K562 (cell line): ENCODE results near the gene HSD17B12. TPM values are rescaled to one million over a fixed set of nuclear protein-coding genes. Genes with fewer than 3 reads are reported as not detected.
A peak's percentile ranks its signal among the peaks of the same experiment; 100 is the strongest.

Source experiments
- ATAC-seq: fragments of 200-7000 bp; cut with Tn5 transposase; 3 replicates; pipeline ENCODE4 v1.9.1; 2020; ENCODE audit warnings: moderate library complexity
- BruUV-seq: library from RNA; stranded (reverse); fragments of 400-500 nt; replicated peaks from 2 replicates; lab custom pipeline; 2021; lab: Mats Ljungman, UMichigan
- CTCF ChIA-PET: fragments of 300-600 bp; formaldehyde crosslinking; extraction: SDS; loops from one replicate; lab custom pipeline; 2021; ENCODE audit warnings: low intra/inter-chr PET ratio; lab: Yijun Ruan, JAX
- POLR2A ChIA-PET: fragments of 300-600, 350-650 bp; sonication (Branson Sonifier 250); formaldehyde crosslinking; extraction: SDS; loops from one replicate; lab custom pipeline; 2021; ENCODE audit warnings: antibody characterized with exemption, inconsistent platforms; lab: Yijun Ruan, JAX
- DNase-seq, 4 experiments: peaks; one replicate each; pipeline versions ENCODE4 v3.0.0 to v3.0.0-alpha.2; 2011 to 2018; ENCODE audit warnings: low spot score in 3 of 4, mixed read lengths in 3 of 4; ENCODE audit errors: extremely low read depth in 1 of 4
- FAIRE-seq: peaks from 2 replicates; lab custom pipeline; 2011; peaks lifted over from hg19 to GRCh38; lab: Jason Lieb, UNC
- H2AFZ ChIP-seq: 2 replicates; pipeline ENCODE4 v1.6.0; 2011; ENCODE audit warnings: low read depth, low read length, control low read depth, inconsistent platforms
- H3K27ac ChIP-seq: fragments of 200-600 bp; 3 replicates; pipeline ENCODE4 v1.8.0; 2011; ENCODE audit warnings: low read depth, mild to moderate bottlenecking, control low read depth, inconsistent platforms, low read length, moderate library complexity, mixed read lengths; ENCODE audit errors: extremely low read depth
- H3K27me3 ChIP-seq, 2 experiments: fragments of 300-600 bp in 1 of 2; 2 replicates in 1 of 2; 3 replicates in 1 of 2; pipeline versions ENCODE4 v1.6.0 to v1.8.0; 2011; ENCODE audit warnings: inconsistent platforms in 2 of 2, low read length in 2 of 2, mild to moderate bottlenecking in 1 of 2, mixed read lengths in 1 of 2, moderate library complexity in 1 of 2; ENCODE audit not compliant: control insufficient read depth in 2 of 2, insufficient read depth in 2 of 2
- H3K36me3 ChIP-seq: fragments of 300-600 bp; 3 replicates; pipeline ENCODE4 v1.8.0; 2011; ENCODE audit warnings: mild to moderate bottlenecking, low read length, inconsistent platforms; ENCODE audit not compliant: control insufficient read depth, insufficient read depth
- H3K4me1 ChIP-seq, 2 experiments: fragments of 200-600 bp in 1 of 2; replicated peaks in 1 of 2; 2 replicates in 1 of 2; 3 replicates in 1 of 2; pipeline versions ENCODE4 v1.5.1 to v1.8.0; 2011; ENCODE audit warnings: inconsistent platforms in 2 of 2, low read length in 2 of 2, mild to moderate bottlenecking in 1 of 2, mixed read lengths in 1 of 2, moderate library complexity in 1 of 2; ENCODE audit not compliant: control insufficient read depth in 2 of 2, insufficient read depth in 2 of 2
- H3K4me2 ChIP-seq: 2 replicates; pipeline ENCODE4 v1.6.1; 2011; ENCODE audit warnings: low read length, control low read depth, inconsistent platforms, mixed read lengths; ENCODE audit not compliant: insufficient read depth
- H3K4me3 ChIP-seq: fragments of 200-600 bp; sonication (generic), shearing (Covaris generic); 2 replicates; pipeline ENCODE4 v1.5.1; 2016; ENCODE audit warnings: control low read depth, inconsistent platforms
- H3K79me2 ChIP-seq: fragments of 200-600 bp; 3 replicates; pipeline ENCODE4 v1.8.0; 2011; ENCODE audit warnings: low read length, inconsistent platforms; ENCODE audit not compliant: control insufficient read depth, insufficient read depth
- H3K9ac ChIP-seq, 2 experiments: 2 replicates each; pipeline versions ENCODE4 v1.6.0 to v1.6.1; 2011; ENCODE audit warnings: low read depth in 2 of 2, low read length in 2 of 2, control low read depth in 1 of 2, inconsistent platforms in 1 of 2, mild to moderate bottlenecking in 1 of 2, mixed read lengths in 1 of 2; ENCODE audit not compliant: insufficient read depth in 1 of 2
- H3K9me1 ChIP-seq: one replicate; pipeline ENCODE4 v1.6.0; 2011; ENCODE audit warnings: inconsistent platforms, mild to moderate bottlenecking, low read length, moderate library complexity; ENCODE audit not compliant: control insufficient read depth, insufficient read depth
- H3K9me3 ChIP-seq: replicated peaks from 2 replicates; pipeline ENCODE4 v1.5.1; 2011; ENCODE audit warnings: low read depth, low read length, inconsistent platforms; ENCODE audit not compliant: control insufficient read depth, insufficient read depth
- H4K20me1 ChIP-seq: replicated peaks from 2 replicates; pipeline ENCODE4 v1.6.1; 2011; ENCODE audit warnings: low read length, inconsistent platforms, mixed read lengths; ENCODE audit not compliant: control insufficient read depth, insufficient read depth
- DDX20 ChIP-seq: fragments of 450-650 bp; IDR thresholded peaks from 2 replicates; pipeline ENCODE4 v1.6.1; 2016; ENCODE audit warnings: missing genetic modification characterization, low read depth, mild to moderate bottlenecking, missing compliant biosample characterization, moderate library complexity
- DEAF1 ChIP-seq: fragments of 450-650 bp; formaldehyde crosslinking; IDR thresholded peaks from 2 replicates; pipeline ENCODE4 v1.4.0; 2020; ENCODE audit warnings: mild to moderate bottlenecking, moderate library complexity
- DIDO1 ChIP-seq: fragments of 450-650 bp; IDR thresholded peaks from 2 replicates; pipeline ENCODE4 v1.6.1; 2016; ENCODE audit warnings: low read depth, missing biosample characterization, missing genetic modification characterization
- JUNB ChIP-seq: fragments of 450-650 bp; formaldehyde crosslinking; conservative IDR thresholded peaks from 2 replicates; pipeline ENCODE4 v1.4.0; 2020; ENCODE audit warnings: mild to moderate bottlenecking
- MAFF ChIP-seq: IDR thresholded peaks from 2 replicates; pipeline ENCODE4 v1.6.1; 2012; ENCODE audit warnings: low read length, improper control_type of control experiment
- NONO ChIP-seq, 2 experiments: fragments of 200-400 bp in 1 of 2; fragments of 450-650 bp in 1 of 2; formaldehyde crosslinking in 1 of 2; IDR thresholded peaks; 2 replicates each; pipeline ENCODE4 v1.6.1; 2017; ENCODE audit warnings: low read depth in 2 of 2, mild to moderate bottlenecking in 2 of 2, moderate library complexity in 2 of 2, low read length in 1 of 2
- RERE ChIP-seq: sonication (generic); formaldehyde crosslinking; IDR thresholded peaks from 2 replicates; pipeline ENCODE4 v1.8.0; 2023; ENCODE audit warnings: missing genetic modification reagents, mild to moderate bottlenecking, borderline replicate concordance
- ZNF24 ChIP-seq: fragments of 450-650 bp; IDR thresholded peaks from 2 replicates; pipeline ENCODE4 v1.6.1; 2016
- in situ Hi-C: fragments of 300-500 bp; cut with MboI; formaldehyde crosslinking; loops from 4 replicates; pipeline ENCODE4 v1.15.0; 2018; ENCODE audit warnings: inconsistent platforms, mixed read lengths
- intact Hi-C: fragments of 100-400 bp; cut with micrococcal nuclease; formaldehyde crosslinking; loops from 2 replicates; pipeline ENCODE4 v1.14.2; 2022
- polyA plus RNA-seq, 8 experiments: library from polyadenylated mRNA; depleted of rRNA in 4 of 8; stranded (reverse) in 5 of 8; unstranded in 3 of 8; fragments of >200 nt; fragmentation: Nextera tagmentation in 2 of 8; fragmentation: Illumina TruSeq in 1 of 8; extraction: Ambion mirVana in 2 of 8; extraction: Trizol in 1 of 8; gene quantifications; 2 replicates each; pipeline versions ENCODE4 v1.2.1 to v1.2.3, GENCODE V29; 2011 to 2014; ENCODE audit warnings: inconsistent platforms in 1 of 8, missing spikeins in 1 of 8
- total RNA-seq, 7 experiments: library from RNA; depleted of rRNA in 6 of 7; stranded (reverse); fragments of >200 nt in 6 of 7; fragmentation: Illumina TruSeq in 2 of 7; extraction: Trizol in 2 of 7; gene quantifications; 2 replicates each; pipeline versions ENCODE4 v1.2.1 to v1.2.3, GENCODE V29; 2011 to 2021; ENCODE audit warnings: low replicate concordance in 1 of 7

Gene HSD17B12
- total and polyA plus RNA-seq, 9 of the 15 experiments (the other 6 are each of a cell fraction or from before 2014, with no cell fraction given) = 9.1 to 34.5 (median 23.3) TPM

- peak; percentile 78 for TF ChIP-seq DEAF1
Measured at GRCh38 chr11:43852057-43852636, 171.6 kb downstream of the HSD17B12 start (continued).

- CTCF ChIA-PET = no interaction called here
- no peak overlapping the region for H3K4me3 ChIP-seq
- in situ Hi-C loops = no loop called here
- no peaks in the 10 kb centered on the region for H3K79me2 ChIP-seq
- no TSS peak for BruUV-seq
- no peak overlapping the region for H2AFZ ChIP-seq
- FAIRE-seq = no peak
- H3K9me1 ChIP-seq = no peaks in the 10 kb centered on the region
- peaks cover 0 to 4% of the 10 kb centered on the region in 2 experiments; a peak in 2 of 5 replicates for H3K27me3 ChIP-seq
- H3K4me2 ChIP-seq = no peak overlapping the region
- intact Hi-C loops = loop anchor here (5.0 kb wide), 4 partner anchors 41 to 351 kb away; no protein-coding TSS in a partner anchor
- no peaks in the 10 kb centered on the region for H3K9me3 ChIP-seq
- H3K4me1 ChIP-seq = no peaks in the 10 kb centered on the region
- no peak overlapping the region for H3K27ac ChIP-seq
- H3K9ac ChIP-seq = no peak overlapping the region
- H3K36me3 ChIP-seq = no peaks in the 10 kb centered on the region
- no peak for ATAC-seq
- POLR2A ChIA-PET = interaction anchor here (1.0 kb wide), 1 partner anchor 18 kb away, joined by 3 read pairs; no protein-coding TSS in a partner anchor
- DNase-seq = no peak
- H4K20me1 ChIP-seq = no peaks in the 10 kb centered on the region
- TF ChIP-seq RERE (CRISPR knock-in tag) (no peak), MAFF (no peak), DDX20 (no peak), ZNF24 (no peak), NONO (IDR thresholded peaks at IDR 0.05; ENCODE audit: low read depth in 2 of 2, low read length in 1 of 2) (no peak), DIDO1 (tag) (no peak), JUNB (CRISPR knock-in tag) (no peak)
Measured at GRCh38 chr11:43853781-43854180, 173.2 kb downstream of the HSD17B12 start.
